ENCODE results near the gene ENG. TPM values are rescaled to one million over a fixed set of nuclear protein-coding genes. Genes with fewer than 3 reads are reported as not detected.

ENG gene
- total RNA-seq, 3 donors from 2014 or later = 18.3 to 35.5 (median 34.8) TPM

DNA sequence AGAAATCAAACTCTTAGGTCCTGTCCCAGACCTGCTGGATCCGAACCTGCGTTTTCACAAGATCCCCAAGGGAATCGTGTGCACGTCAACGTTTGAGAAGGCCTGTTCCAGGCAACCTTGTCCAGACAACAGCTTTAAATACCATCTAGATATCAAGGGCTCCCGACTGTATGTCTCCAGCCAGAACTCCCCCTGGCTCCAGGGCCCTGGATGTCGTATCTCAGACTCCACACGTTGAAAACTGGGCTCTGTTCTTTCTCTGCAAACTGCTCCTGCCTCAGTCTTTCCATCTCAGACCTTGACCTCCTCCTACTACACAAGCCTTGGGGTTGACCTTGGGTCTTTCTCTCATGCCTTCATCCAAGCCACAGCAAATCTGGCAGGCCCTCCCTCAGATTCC lies 5.8 kb upstream of the ENG start:
- DNase-seq = no peak
- TF ChIP-seq, protein P1, sequence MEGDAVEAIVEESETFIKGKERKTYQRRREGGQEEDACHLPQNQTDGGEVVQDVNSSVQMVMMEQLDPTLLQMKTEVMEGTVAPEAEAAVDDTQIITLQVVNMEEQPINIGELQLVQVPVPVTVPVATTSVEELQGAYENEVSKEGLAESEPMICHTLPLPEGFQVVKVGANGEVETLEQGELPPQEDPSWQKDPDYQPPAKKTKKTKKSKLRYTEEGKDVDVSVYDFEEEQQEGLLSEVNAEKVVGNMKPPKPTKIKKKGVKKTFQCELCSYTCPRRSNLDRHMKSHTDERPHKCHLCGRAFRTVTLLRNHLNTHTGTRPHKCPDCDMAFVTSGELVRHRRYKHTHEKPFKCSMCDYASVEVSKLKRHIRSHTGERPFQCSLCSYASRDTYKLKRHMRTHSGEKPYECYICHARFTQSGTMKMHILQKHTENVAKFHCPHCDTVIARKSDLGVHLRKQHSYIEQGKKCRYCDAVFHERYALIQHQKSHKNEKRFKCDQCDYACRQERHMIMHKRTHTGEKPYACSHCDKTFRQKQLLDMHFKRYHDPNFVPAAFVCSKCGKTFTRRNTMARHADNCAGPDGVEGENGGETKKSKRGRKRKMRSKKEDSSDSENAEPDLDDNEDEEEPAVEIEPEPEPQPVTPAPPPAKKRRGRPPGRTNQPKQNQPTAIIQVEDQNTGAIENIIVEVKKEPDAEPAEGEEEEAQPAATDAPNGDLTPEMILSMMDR (IDR thresholded peaks at IDR 0.05) = no peak
- intact Hi-C loops (cut with DNase I, micrococcal nuclease) = no loop called here
- H3K9me3 ChIP-seq = no peaks in the 10 kb centered on the region
- H3K4me1 ChIP-seq (ENCODE audit: low read depth) = no peaks in the 10 kb centered on the region
- no peak overlapping the region for H3K4me3 ChIP-seq
- ATAC-seq = no peak
- no peaks in the 10 kb centered on the region for H3K36me3 ChIP-seq (ENCODE audit: low read depth)

DNA sequence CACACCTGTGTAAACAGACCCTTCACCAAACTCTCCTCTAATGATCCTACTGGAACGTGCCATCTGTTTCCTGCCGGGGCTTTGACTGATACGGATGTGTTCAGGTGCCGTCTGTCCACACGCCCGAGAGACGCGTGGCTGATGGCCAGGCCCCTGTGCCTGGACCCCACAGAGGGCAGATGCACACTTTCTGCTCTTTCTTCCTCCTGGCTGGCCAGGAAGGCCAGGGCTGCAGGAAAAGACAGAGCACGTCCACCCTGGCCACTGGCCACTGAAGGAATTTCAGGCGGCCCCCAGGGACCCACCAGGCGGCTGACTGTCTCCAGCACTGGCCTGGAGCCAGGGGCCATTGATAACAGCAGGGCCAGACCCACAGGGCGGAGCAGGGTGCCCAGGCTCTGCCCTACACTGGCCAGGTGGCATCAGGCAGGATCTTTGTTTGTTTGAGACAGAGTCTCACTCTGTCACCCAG lies 3.6 kb upstream of the ENG start:
- ATAC-seq = peak; percentile 47
- intact Hi-C loops (cut with DNase I, micrococcal nuclease) = no loop called here
- TF ChIP-seq, protein P1 (IDR thresholded peaks at IDR 0.05) = no peak

DNA sequence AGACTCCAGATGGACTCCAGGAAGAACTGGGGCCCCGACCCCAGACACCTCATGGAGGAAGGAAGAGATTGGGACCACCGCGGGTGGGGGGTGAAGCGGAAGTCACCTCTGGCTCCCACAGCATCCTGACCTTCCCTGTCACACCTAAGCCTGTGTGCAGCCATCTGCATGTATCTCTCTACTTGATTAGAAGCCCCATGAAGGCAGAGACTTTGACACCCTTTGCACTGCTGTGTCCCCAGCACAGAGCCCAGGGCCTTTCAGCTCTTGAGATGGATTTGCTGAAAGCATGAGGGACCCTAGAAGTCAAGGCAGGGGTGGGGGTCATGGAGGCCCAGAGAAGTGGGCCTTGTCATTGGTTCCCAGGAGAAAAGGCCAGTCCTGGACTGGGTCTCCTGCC lies 2.8 kb upstream of the ENG start:
- Histone ChIP-seq H3K4me3 (no peak overlapping the region), H3K36me3 (ENCODE audit: low read depth) (no peaks in the 10 kb centered on the region), H3K9me3 (no peaks in the 10 kb centered on the region), H3K4me1 (ENCODE audit: low read depth) (no peaks in the 10 kb centered on the region)
- intact Hi-C loops (cut with DNase I, micrococcal nuclease) = no loop called here
- no peak for ATAC-seq
- DNase-seq = no peak
- TF ChIP-seq, protein P1 (IDR thresholded peaks at IDR 0.05) = no peak

More for the DNA sequence above, 3.6 kb upstream of the ENG start:
- Histone ChIP-seq H3K4me3 (no peak overlapping the region), H3K4me1 (ENCODE audit: low read depth) (no peaks in the 10 kb centered on the region), H3K36me3 (ENCODE audit: low read depth) (no peaks in the 10 kb centered on the region), H3K9me3 (no peaks in the 10 kb centered on the region)
- DNase-seq = no peak

DNA sequence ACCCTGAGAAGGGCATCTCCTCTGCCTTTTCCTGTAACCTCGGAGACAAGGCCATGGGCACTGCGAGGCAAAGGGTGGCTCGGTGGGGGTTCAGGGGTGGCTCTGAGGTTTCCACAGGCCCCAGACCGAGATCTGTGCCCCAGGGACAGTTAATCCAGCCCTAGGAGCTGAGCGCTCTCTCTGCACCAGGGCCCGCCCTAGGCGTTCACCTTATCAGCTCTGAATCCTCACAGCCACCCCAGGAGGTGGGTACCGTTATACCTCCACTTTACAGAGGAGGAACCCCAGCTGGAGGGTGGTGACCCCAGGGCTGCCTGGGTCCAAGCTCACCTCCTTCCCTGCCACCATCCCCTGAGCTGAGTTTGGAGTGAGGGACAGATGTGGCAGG lies 2.3 kb upstream of the ENG start:
- no peaks in the 10 kb centered on the region for H3K36me3 ChIP-seq (ENCODE audit: low read depth)
- H3K4me3 ChIP-seq = no peak overlapping the region
- no peaks in the 10 kb centered on the region for H3K9me3 ChIP-seq
- TF ChIP-seq, protein P1 (IDR thresholded peaks at IDR 0.05) = no peak
- intact Hi-C loops (cut with DNase I, micrococcal nuclease) = no loop called here
- ATAC-seq (no peak), DNase-seq (no peak)
- no peaks in the 10 kb centered on the region for H3K4me1 ChIP-seq (ENCODE audit: low read depth)

DNA sequence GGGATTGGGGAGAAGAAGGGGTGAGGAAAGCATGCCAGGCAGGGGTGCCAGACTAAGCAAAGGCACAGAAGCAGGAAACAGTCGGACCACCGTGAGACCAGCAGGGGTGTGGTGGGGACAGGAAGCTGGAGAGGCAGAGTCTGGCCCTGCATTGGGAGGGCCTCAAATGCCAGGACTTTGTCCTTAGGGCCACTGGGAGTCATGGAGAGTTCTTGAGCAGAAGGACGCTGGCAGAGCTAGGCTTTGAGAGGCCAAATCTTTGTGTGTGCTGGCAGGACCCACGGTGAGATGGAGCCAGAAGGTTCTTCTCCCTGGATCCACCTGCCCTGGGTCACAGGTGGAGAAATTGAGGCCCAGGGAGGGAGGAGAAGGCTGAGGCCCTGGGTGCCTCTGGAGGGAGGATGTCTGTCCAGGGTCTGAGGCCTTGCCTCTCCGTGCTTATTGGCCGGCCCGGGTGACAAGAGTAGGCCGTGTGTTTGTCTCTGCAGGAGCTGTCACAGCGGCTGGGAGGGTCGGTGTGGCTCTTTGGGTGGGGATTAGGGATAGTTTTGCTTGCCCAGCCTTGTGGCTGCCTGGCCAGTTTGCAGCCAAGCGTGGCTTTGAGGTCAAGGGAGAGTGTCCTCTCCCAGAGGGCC lies 1.8 kb upstream of the ENG start:
- DNase-seq (no peak), ATAC-seq (no peak)
- intact Hi-C loops (cut with DNase I, micrococcal nuclease) = no loop called here
- H3K9me3 ChIP-seq = no peaks in the 10 kb centered on the region
- no peaks in the 10 kb centered on the region for H3K36me3 ChIP-seq (ENCODE audit: low read depth)
- H3K4me1 ChIP-seq (ENCODE audit: low read depth) = no peaks in the 10 kb centered on the region
- H3K4me3 ChIP-seq = no peak overlapping the region
- TF ChIP-seq, protein P1 (IDR thresholded peaks at IDR 0.05) = no peak

DNA sequence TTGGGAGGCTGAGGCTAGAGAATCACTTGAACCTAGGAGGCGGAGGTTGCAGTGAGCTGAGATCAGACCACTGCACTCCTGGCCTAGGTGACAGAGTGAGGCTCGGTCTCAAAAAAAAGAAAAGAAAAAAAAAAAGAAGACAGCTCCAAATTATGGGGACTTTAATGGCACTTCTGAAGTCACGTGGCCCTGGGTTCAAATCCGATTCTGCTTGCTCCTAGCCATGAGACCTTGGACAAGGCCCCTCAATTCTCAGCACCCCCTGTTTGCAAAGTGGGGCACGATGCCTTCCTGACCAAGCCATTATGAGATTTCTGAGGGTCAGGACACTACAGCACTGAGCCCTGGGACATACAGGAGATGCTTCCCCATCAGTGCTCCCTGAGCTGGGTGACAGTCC lies 1.1 kb upstream of the ENG start:
- no peak for DNase-seq
- Histone ChIP-seq H3K4me1 (ENCODE audit: low read depth) (no peaks in the 10 kb centered on the region), H3K36me3 (ENCODE audit: low read depth) (no peaks in the 10 kb centered on the region), H3K4me3 (no peak overlapping the region), H3K9me3 (no peaks in the 10 kb centered on the region)
- intact Hi-C loops (cut with DNase I, micrococcal nuclease) = no loop called here
- ATAC-seq = no peak
- TF ChIP-seq, protein P1 (IDR thresholded peaks at IDR 0.05) = no peak

All from mucosa of descending colon (tissue), 3 donors.